ENCODE data around the gene NDST3.

DNA sequence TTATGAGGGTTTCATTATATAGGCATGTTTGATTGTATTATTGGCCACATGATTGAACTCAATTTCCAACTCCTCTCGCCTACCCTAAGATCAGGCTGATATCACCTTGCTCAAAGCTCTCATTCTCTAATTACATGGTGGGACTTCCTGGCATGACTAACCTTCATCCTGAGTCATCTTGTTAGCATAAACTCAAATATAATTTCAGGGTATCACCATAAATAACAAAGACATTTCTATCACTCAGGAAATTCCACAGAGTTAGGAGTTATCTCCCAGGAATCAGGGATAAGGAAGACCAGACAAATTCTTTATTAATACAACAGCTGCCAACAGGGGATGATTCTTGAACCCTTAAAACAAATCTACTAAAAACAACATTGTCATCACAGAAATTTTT, 90.7 kb downstream of the NDST3 start:
- TF ChIP-seq CTCF (IDR thresholded peaks at IDR 0.05) = no peak
- TF ChIP-seq POLR2A (IDR thresholded peaks at IDR 0.05) = no peak
- TF ChIP-seq EP300 (IDR thresholded peaks at IDR 0.05) = no peak

Data from tibial nerve (tissue), 4 donors.